DMS 273 (cell line): ENCODE measurements around the gene NOS1AP.
"Not testable (repeated sequence)": the region's sequence is repeated elsewhere in the genome, so short reads cannot be mapped to it uniquely, and the experiment has no call there.

ENCODE experiments used
- DNase-seq: peaks from one replicate; lab custom pipeline; 2025; ENCODE audit not compliant: unreplicated experiment; lab: John Stamatoyannopoulos, UW

The NOS1AP gene

DNA sequence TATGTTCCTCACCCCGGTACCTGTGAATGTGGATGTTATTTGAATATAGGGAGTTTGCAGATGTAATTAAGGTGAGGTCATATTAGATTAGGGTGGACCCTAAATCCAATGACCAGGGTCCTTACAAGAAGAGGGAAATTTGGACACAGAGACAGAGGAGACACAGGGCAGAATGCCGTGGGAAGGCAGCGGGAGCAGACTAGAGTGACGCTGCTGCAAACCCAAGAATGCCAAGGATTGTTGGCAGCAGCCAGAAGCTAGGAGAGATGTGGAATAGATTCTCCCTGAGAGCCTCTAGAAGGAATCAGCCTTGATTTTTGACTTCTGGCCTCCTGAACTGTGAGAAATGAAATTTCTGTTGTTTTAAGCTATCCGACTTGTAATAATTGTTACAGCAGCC lies 253.5 kb downstream of the NOS1AP start:
- no peak for DNase-seq

DNA sequence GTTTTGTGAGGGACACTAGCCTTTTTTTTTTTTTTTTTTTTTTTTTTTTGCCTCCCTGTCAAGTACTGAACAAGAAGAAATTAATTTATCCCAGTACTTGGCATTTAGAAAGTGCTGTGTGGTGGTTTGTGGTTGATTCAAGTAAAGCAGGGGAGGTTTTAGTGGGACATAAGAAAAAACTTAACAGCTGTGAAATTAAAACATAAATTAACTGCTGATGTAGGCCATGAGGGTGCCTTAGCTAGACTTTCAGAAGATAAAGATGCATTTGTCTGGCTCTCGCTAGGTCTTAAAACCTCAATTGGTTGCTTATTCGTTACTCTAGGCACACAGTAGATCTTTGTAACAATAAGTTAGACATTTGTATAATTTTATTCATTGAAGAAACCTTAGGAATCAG lies 254.9 kb downstream of the NOS1AP start:
- DNase-seq = no peak

DNA sequence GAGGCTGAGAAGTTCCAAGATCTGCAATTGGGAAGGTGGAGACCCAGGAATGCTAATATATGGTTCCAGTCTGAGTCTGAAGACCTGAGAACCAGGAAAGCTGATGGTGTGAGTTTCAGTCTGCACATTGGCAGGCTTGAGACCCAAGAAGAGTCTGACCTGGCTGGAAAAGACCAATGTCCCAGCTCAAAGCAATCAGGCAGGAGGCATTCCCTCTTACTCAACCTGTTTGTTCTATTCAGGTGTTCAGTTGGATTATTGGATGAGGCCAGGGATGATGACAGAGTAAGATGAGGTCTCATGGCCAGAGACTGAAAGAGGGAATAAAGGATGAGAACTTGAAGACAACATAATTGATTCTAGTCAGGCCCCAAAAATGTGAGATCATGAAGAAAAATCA lies 257.1 kb downstream of the NOS1AP start:
- no peak for DNase-seq

DNA sequence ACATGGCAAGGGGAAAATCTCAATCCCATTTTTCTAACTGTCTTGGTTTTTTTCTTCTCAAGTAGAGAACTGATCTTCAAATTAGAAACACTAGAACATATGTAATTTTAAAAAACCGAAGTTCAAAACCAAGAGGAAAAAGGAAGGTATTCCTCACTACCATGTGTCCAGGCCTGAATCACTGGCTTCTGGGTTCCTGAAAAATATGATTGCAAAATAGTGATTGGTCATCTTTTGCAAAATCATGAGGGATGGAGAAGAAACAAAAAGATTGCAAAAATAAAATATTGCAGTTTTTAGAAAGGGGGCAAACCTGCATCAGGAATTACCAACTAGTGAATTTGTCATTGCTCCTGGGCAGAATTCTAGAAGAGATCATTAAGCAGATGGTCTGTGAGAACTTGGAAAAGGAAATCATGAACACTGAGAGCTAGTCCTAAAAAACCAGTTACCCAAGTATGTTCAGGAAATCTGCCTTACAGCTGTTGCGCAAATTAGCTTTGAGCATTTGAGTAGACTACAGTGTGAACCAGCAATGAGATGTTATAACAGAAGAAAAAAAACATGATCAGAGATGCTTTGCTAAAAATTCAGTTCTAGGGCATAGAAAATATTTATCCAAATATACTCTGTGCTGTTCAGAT lies 257.8 kb downstream of the NOS1AP start:
- no peak for DNase-seq

DNA sequence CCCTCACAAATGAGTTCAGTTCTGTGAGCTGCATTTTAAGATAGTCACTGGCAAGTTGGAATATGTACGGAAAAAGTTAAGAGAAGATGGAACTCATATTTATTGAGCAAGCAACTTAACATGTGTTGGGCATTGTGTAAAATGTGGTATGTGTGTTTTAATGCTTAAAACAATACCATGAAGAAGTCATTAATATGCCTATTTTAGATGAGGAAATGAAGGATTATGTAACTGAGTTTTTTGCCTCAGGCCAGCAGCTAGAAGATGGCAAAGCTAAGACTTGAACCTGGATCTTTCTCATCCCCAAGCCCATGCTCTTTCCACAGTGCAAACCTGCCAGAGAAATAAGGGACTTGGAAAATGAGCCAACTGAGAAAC lies 258.3 kb downstream of the NOS1AP start:
- DNase-seq = no peak

DNA sequence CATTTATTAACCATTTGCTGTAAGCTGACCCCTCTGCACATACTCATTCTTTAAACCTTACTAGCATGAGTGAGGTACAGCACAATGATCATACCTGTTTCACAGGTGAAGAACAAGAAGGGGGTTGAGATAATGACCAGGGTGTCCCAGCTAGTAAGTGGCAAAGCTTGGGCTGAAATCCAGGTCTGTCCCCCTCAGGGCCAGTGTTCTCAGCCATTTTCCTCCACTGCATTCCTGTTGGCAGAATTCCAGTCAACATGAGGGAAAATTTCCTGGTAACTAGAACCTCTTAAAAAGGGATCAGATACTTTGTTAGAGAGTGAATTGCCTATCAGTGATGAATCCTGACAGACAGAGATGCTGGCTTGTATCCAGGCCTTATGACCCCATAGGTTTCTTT lies 259.0 kb downstream of the NOS1AP start:
- peak; percentile 49 for DNase-seq

DNA sequence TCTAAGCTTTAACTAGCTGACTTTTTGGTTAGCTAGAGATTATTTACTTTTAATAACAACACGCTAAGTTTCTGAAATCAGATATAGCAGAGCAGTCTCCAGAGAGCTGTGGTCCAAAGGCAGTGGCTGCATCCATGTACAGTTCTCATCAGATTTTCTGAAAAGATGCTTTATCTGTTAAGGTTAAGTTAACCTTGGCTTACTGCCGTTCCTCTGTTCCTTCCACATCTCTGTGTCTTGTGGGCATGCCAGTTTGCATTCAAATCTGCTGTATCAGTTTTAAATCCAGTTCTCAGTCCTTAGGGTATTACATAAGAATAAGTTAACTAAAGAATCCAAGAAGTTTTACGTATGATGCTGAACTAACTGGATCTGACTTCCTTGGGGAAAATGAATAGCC lies 260.3 kb downstream of the NOS1AP start:
- no peak for DNase-seq

DNA sequence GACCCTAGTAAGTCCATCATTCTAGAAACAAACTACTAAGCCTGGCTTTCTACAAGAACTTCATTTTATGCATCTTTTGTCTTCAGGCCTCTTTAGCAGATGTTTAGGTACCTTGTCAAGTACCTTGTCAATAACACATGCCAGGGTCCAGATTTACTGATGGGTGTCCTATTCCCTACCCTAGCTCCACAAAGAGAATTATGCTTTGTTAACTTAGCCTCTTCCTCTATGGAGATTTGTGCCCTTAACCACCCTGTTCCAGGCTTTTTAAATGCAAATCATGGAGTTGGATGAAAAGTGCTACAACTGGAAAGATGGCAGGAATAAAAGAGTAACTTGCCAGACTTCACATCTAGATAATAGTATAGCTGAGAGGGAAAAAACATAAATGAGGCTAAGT lies 264.5 kb downstream of the NOS1AP start:
- no peak for DNase-seq

DNA sequence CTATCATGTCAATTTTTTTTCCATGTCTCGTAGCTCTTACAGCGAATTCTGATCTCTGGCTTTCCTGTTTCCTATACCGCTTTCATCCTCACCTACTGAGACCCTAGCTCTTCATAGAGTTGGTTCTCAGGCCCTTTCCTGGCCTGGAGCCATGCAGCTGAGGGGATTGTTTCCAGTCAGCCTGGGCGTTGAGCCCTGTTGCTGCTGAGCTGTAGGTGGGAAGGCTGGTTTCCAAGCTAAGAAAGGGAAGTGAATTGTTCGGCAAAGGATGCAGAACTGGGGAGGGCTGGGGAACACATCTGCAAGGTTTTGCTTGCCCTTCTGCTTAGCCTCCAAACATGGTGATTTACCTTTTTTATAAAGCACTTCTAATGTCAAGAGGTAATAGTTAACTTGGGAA lies 265.6 kb downstream of the NOS1AP start:
- DNase-seq = no peak

DNA sequence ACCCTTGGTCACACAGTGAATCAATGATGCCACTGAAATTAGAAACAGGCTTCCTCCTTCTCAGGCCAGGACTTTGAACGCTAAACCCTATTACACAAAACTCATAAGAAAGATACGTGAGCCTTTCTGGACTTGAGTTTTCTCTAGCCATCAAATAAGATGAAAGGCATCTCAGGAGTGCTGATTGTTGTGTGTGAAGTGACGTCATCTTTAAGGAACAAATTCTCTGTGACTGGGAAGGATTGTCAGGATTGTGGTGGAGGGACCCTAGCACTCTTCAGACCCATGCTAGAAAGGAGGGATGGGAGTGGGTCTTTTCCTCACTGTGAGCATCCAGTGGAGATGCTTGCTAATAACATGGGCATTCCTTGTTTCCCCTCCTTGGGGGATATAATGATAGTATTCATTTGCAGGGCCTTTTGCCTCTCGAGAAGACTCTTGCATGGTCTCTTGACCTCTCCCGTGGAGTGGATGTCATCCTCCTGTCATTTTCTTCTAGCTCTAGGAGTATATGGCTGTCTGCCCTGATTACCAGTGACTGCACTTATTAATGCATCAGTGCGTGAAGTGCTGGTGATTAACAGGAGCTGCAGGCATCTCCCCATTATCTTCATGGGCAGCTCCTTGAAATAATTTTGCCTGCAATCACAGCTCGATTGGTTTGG lies 267.3 kb downstream of the NOS1AP start:
- DNase-seq = no peak

DNA sequence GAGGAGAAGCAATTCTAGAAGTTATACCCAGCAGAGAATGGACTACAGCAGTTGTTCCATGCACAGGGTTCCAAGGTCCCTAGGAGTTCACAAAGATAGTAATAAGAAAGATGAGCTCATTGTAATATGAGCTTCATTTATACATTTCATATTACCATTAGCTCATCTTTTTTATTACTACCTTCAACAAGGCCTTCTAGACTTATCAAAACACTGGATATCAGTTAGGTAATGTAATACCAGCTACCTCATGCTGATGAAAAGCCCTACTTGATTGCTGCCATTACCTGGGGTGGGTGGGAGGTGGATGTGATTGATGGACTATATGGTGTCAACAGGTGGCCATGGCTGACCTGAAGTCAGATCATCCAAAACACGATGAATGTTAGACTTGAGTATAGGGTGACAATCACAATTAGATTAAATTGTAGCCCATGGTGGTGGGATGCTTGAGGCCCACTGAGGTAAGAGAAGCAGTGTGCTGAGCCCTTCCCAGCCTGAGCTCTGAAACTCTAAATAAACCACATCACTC lies 273.0 kb downstream of the NOS1AP start:
- DNase-seq = no peak

DNA sequence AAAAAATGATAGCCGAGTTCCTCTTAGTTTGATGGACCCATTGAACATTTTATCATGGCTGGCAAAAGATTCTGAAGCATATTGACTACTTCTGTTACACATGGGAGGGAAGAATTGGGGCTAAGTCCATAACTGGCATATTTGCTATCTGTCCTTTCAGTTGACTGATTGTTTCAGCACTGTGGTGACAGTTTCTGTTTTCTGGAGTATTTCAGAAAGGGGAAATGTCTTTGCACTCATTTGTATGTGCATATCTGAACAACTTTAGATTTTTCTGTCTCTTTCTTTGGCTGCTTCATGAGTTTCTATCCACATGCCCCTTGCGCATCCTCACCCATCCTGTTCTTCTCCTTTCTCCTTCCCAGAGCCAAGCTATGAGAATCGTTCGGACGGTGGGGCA lies 274.0 kb downstream of the NOS1AP start:
- no peak for DNase-seq

DNA sequence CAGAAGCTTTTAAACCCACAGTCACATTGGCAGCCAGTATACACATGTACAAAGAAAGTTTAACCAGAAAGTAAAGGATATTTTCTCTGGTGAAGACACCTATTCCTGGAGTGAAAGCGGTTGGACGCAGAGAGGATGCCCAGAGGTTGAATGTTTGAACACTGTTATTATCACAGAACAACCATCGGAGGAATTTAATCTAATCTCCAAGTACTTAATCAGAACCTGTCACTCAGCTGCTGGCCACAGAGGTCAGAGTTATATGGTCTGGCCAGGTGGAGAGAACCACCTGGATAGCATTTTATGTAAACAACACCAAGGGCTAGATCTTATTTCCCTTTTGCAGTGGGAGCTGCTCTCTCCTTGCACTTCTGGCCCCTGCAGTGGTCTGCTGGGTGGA lies 277.8 kb downstream of the NOS1AP start:
- no peak for DNase-seq

DNA sequence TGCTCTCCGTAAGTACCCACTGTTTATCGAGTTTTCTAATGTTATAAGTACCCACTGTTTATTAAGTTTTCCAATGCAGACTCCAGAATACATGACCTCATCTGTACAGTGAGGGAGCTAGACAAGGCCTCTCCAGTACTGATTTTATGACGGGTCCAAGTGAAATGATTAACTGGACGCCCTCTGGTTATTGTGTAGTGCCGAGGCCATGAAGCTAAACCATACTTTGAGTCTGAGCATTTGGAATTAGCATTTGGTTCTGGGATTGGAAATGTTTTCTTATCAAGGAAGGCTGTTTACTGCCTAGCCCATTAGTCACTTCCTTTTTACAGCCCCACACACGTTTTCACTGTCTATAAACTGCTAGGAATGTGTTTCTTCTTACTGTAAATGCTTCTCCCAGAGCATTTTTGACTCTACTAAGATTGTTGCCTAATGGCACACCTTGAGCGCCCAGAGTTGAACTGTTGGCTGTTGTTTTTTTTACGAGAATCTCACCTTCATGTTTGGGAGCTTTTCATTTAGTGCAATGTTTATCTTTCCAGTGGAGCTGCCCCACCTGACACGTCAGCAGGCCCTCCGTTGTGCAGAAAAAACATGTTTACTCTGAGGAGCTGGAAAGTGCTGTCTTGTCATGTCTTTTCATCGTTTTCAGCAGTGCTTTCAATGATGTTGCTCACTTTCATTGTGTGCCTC lies 280.3 kb downstream of the NOS1AP start:
- no peak for DNase-seq

DNA sequence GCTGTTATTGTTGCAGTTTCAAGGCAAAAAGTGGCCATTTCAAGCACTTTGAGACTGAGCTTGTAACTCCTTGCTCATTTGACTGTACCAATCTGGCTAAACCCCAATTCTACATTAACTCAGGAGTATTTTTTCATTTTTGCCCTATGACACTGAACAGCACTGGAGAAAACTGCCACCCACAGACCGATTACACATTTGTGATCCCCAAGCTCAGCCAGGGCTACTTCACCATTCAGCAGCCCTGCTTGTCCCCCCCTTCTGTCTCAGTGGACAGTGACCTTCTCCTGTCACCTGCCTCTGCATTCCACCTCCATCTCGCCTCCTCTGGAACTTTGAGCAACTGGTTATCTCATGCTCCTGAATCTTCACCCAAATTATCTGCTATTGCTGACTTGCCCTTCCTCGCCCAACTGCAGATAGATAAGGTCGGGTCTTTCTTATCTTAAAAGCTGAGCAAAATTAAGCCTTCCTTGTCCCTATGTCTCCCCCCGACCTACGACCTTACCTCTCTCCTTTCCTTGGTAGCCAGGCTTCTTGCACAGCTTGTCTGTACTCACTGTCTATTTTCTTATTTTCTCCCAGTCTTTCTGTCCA lies 281.9 kb downstream of the NOS1AP start:
- no peak for DNase-seq

DNA sequence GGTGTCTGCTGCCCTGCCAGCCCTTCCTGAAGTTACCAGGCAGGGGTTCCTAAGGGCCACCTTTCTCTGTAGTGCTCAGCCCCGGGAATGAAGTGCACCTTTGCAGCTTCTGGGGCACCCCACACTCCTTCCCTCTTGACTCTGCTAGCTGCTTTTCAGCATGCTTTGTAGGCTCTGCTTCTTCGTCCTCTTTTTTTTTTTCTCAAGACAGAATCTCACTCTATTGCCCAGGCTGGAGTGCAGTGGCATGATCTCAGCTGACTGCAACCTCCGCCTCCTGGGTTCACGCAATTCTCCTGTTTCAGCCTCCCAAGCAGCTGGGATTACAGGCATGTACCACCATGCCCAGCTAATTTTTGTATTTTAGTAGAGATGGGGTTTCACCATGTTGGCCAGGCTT lies 282.4 kb downstream of the NOS1AP start:
- not testable (repeated sequence) for DNase-seq

DNA sequence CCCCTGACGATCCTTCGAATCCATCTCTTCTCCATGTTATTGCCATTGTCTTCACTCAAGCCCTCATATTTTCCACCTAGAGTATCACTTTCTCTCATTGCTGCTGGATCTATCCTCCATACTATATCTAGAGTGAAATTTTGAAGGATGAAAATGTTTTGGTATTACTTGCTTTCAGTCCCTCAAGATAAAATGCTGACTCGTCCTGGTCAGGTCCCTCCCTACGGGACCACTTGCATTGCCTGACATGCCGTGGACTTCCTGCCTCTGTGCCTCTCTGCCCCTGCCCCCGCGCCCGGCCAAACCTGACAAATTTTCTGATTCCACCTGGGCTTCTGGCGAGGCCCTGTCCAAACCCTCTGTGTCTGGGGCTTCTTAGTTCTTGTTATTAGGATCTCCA lies 283.6 kb downstream of the NOS1AP start:
- no peak for DNase-seq

DNA sequence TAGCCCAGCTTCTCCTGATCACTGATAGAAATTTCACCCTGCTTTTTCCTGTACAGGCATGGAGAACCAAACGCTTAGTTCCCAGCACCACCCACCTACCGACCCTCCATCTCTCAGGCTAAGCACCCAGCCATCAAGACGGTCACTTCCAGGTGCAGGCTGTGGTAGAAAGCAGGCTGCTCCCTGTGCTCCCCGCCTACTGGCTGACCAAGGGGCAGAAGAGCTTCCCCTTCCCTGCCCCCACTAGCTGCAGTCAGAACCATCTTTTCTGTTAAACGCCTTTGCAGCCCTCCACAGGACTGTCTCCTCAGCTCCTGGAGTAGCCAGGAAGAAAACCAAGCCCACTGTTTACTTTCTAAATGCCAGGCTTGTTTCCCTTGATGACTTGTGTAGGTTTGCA lies 284.2 kb downstream of the NOS1AP start:
- no peak for DNase-seq

DNA sequence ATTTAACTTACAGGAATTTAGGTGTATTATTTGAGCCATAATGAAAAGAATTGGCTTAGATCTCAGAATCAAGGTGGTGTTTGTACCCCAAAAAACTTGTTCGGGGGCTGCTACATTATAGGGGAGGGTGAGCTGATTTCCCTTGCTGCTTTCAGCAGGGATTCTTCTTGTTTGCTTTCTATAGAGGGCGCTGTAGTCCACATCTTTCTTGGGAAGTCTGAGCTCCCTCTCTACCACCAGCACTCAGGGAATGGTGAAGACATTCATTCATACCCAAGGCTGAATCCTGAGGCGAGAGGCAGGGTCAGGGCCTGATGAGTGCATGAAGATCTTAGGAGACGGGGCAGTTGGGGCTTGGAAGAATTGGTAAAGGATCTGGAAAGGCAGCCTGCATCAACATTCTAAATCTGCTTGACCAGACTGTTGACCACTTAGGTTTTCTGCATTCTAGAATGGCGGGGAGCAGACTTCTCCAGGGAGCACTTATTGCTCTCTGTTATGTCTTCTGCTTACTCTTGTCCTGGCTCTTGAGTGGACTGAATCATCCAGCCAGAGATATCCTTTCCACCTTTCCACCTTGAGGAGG lies 288.3 kb downstream of the NOS1AP start:
- peak; percentile 70 for DNase-seq

DNA sequence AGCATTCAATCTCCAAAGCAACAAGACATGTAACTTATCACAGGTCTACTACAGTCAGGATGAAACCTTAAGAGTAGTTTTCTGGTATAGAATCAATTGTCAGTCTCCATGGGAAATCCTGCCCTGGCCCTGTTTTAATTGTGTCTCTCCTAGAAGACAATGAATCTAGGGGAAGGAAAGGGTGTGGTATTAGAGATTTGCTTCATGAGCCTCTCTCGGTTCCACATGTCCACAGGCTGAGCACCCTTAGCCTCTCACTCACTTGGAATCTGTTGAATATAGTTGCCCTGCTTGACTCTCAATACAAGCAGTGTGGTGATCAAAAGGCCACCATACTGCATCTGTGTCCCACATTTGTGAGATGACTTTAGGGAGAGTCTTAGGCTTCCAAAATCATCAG lies 289.4 kb downstream of the NOS1AP start:
- no peak for DNase-seq

DNA sequence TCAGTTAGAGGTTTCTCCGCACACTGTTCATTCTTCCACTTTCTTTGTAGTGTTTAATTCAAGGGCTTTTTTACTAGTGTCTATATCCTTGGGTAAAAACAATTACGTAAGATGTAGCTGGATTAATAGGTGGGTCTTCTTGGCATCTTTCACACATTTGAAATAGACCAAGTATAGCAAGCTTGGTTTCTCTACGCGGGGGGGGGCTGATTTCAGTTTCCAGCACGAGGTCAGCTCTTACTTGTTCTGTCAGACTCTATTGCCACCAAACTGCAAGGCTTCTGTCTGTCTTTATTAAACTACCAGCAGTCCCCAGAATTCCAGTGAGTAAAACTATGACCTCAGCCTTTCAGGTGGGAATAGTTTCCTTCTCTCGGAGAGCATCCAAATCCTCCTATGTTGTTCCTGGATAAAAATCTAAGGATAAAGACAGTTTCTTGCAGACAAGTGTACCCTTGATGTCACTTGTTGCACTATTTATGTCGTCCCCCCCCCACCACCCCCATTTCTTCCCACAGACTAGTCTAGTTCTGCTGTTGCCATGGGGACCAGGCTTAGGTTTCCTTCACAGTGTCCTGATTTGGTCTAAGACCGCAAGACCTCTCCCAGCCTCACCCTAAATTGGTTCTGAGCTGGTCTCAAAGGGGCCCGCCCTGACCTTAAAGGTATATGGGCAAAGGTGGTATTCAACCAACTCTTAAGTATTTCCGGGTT lies 290.2 kb downstream of the NOS1AP start:
- no peak for DNase-seq
